Activated T-cell treated with anti-CD3 and anti-CD28 coated beads for 24 hours (primary cell): ENCODE data around the gene DEFB114.

Source experiments
- DNase-seq: peaks from one replicate; pipeline ENCODE4 v3.0.0-alpha.2; 2020; ENCODE audit warnings: low read depth

The DEFB114 gene

DNA sequence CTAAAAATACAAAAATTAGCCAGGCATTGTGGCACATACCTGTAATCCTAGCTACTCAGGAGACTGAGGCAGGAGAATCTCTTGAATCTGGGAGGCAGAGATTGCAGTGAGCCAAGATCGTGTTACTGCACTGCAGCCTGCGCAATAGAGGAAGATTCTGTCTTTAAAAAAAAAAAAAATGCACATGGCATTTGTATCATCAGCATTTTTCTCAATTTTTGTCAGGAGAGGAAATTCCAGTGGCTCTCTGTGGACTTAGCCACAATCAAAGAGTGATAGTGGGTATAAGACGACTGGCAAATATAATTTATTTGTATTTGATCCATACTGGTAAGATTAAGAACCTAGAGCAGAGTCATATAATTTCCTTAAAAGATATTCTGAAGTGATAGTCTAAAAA is 28.6 kb downstream of the DEFB114 start:
- DNase-seq = no peak

DNA sequence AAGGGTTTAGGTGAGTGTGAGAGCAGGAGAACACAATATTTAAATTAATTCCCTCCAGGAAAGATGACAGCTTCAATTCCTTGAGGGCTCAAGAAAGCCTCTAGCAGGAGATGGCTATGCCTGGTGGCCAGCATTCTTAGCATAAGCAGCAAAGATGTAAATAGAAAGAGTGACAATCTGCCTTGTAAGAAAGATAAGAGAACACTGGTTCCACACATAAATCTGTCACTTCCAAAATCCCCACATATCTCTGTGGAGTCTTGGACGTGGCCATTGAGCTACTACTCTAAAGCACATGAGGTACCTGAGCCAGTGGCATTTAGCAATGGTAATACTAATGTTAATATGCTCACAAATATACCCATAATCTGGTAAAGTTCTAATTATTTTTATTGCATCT is 29.2 kb downstream of the DEFB114 start:
- DNase-seq = no peak

DNA sequence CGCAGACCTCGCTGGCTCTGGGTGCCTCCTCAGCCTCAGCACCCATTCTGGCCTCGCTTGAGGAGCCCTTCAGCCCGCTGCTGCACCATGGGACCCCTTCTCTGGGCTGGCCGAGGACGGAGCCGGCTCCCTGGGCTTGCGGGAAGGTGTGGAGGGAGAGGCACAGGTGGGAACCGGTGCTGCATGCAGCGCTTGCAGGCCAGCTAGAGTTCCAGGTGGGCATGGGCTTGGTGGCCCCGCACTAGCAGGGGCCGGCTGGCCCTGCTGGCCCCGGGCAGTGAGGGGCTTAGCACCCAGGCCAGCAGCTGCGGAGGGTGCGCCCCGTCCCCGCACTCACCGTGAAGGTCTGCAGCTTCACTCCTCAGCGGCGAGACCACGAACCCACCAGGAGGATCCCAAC is 30.4 kb downstream of the DEFB114 start:
- no peak for DNase-seq

- no peak for DNase-seq
Measured at GRCh38 chr6:49929340-49929739, 34.6 kb downstream of the DEFB114 start.

DNA sequence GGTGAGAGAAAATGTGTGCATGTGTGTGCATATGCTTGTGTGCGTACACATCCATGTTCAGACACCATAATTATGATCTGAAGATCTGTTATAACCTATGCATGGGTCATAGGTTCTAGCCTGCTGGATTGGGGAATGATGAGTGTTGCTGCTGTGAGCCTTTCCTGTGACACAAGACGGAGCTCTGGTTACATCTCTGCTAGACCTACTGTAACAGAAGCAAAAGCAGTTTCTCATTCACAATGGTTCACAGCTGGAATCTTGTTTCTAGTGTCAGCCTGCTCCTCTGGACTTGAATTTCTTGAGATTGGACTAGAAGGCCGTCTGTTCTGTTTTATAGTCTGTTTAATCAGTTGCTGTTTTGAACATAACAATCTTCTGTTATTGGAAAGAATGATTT is 40.1 kb downstream of the DEFB114 start:
- DNase-seq = no peak

DNA sequence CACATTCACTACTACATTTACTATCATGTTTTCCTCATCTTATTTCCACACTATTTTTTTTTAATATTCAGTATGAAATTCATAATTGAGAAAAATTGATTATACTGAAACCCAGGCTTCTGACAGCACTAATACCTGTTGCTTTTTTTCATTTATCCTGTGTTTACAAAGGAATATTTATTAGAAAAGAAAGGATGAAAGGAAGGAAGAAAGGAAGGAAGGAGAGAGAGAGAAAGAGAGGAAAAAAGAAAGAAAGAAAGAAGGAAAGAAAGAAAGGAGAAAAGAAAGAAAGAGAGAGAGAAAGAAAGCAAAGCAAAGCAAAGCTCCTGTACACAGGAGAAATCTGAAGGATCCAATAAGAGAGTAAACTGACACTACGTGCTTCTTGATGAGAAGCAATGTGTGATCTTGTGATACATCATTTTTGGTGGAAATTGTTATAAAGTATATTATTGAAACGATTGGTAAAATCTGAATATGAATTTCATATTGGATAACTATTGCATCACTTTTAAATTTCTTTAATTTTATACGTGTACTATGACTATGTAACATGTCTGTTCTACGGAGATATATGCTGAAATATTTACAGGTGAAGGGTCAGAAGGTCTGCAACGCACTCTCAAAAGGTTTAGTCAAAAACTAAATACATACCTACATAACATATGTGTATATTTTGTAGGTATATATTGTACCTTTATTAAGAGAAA is 43.9 kb downstream of the DEFB114 start:
- no peak for DNase-seq

GRCh38 chr6:49919261-49919660 is 44.7 kb downstream of the DEFB114 start:
- no peak for DNase-seq

- no peak for DNase-seq
Measured at GRCh38 chr6:49918787-49919186, 45.2 kb downstream of the DEFB114 start.

DNA sequence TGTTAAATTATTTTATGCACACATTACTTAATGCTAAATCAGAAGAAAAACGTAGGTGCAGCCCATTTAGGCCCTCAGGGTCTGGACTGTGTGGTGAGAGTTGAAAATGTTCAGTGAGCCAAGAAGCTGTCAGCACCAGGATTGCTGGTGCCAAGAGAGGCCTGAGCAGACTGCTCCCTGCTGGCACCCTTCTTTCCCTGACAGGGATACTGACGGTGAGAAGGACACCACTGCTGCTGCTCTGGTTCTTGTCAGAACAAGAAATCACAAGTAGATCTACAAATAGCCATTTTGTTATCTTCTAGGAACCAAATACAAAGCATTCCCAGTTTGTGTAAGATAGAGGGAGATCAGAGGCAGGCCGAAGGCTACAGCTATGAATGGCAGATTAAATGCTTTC is 48.9 kb downstream of the DEFB114 start:
- no peak for DNase-seq

DNA sequence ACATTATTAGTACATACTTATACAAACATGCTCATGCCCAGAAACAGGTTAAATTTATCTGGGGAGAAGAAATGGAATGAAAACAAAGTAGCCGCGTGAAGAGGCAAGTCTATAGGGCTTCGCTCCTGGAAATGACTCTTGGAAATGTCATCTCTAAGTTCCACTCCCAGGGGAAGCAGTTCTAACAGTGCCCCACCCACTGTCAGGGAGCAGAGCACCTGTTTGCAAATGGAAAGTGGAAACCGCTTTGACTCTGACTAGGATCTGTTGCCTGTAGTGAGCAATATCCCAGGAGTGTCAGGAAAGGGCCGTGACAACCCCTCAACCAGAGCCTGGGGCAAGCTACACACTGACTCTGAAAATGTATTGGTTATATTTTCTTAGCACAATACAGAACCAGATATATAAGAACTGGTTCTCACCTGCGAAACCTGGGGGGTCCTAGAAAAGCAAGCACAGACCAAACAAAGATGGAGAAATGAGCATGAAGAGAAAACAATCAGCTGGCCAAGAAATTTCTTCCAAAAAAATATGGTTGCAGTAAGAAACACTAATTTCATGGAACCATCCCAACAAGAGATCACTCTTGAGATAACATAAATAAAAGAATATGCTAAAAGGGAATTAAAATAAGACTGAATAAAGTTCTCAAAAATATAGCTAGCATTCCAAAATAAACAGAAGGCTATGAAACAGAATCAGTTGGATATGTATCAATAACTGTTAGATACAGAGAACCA is 50.2 kb downstream of the DEFB114 start:
- DNase-seq = no peak

GRCh38 chr6:49912196-49912595 is 51.8 kb downstream of the DEFB114 start:
- no peak for DNase-seq

DNA sequence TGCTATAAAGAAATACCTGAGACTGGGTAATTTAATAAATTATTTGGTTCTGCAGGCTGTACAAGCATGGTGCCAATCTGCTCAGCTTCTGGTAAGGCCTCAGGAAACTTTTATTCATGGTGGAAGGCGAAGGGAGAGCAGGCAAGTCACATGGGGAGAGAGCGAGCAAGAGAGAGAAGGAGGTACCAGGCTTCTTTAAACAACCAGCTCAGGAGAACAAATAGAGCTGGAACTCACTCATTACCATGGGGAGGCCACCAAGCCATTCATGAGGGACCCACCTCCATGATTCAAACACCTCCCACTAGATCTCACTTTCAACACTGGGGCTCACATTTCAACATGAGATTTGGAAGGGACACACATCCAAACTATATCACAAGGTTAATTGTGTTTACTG is 52.7 kb downstream of the DEFB114 start:
- no peak for DNase-seq
